GM23338 (cell line): ENCODE results near the gene FDXACB1. TPM values are rescaled to one million over a fixed set of nuclear protein-coding genes. Genes with fewer than 3 reads are reported as not detected.

ENCODE experiments used
- ATAC-seq: fragments of 200-7000 bp; cut with Tn5 transposase; 3 replicates; pipeline ENCODE4 v1.9.1; 2020
- DNase-seq: peaks from one replicate; pipeline ENCODE4 v3.0.0-alpha.2; 2015; ENCODE audit warnings: low spot score
- H2AFZ ChIP-seq: fragments of 200-600 bp; sonication (generic); 2 replicates; pipeline ENCODE4 v1.8.0; 2016; ENCODE audit warnings: antibody characterized with exemption, mild to moderate bottlenecking, moderate library complexity
- H3F3A ChIP-seq: fragments of 200-600 bp; sonication (generic); replicated peaks from 2 replicates; pipeline ENCODE4 v1.8.0; 2017; ENCODE audit warnings: antibody characterized with exemption, mixed run types, low read depth
- H3K27ac ChIP-seq: fragments of 200-600 bp; sonication (generic); 2 replicates; pipeline ENCODE4 v1.6.1; 2016; ENCODE audit warnings: low read depth
- H3K27me3 ChIP-seq: fragments of 200-600 bp; sonication (generic); 2 replicates; pipeline ENCODE4 v1.8.0; 2016; ENCODE audit warnings: mild to moderate bottlenecking, mixed run types, moderate library complexity; ENCODE audit not compliant: insufficient read depth
- H3K36me3 ChIP-seq: fragments of 200-600 bp; sonication (generic); 2 replicates; pipeline ENCODE4 v1.8.0; 2016; ENCODE audit warnings: mild to moderate bottlenecking; ENCODE audit not compliant: insufficient read depth
- H3K4me1 ChIP-seq: fragments of 200-600 bp; sonication (generic); 2 replicates; pipeline ENCODE4 v1.8.0; 2016; ENCODE audit warnings: mild to moderate bottlenecking, moderate library complexity; ENCODE audit not compliant: insufficient read depth
- H3K4me2 ChIP-seq: fragments of 200-600 bp; sonication (generic); 2 replicates; pipeline ENCODE4 v1.7.1; 2017; ENCODE audit warnings: mixed run types
- H3K4me3 ChIP-seq: fragments of 200-600 bp; sonication (generic); 2 replicates; pipeline ENCODE4 v1.6.1; 2016; ENCODE audit warnings: mixed run types
- H3K79me2 ChIP-seq: fragments of 200-600 bp; sonication (generic); replicated peaks from 2 replicates; pipeline ENCODE4 v1.8.0; 2017; ENCODE audit warnings: mild to moderate bottlenecking; ENCODE audit not compliant: insufficient read depth
- H3K9me2 ChIP-seq: fragments of 200-600 bp; sonication (generic); 2 replicates; pipeline ENCODE4 v1.8.0; 2017; ENCODE audit not compliant: insufficient read depth
- H4K20me1 ChIP-seq: fragments of 200-600 bp; sonication (generic); replicated peaks from 2 replicates; pipeline ENCODE4 v1.8.0; 2017; ENCODE audit warnings: mild to moderate bottlenecking; ENCODE audit not compliant: insufficient read depth
- H3K27ac Mint-ChIP-seq: 2 replicates; pipeline ENCODE4 v1.8.0; 2020; ENCODE audit warnings: inconsistent platforms, mild to moderate bottlenecking, moderate library complexity, mixed read lengths
- H3K27me3 Mint-ChIP-seq: 3 replicates; pipeline ENCODE4 v1.8.0; 2022; ENCODE audit warnings: low read depth, mild to moderate bottlenecking, moderate library complexity, mixed read lengths, inconsistent platforms; ENCODE audit not compliant: insufficient read depth, poor library complexity
- H3K36me3 Mint-ChIP-seq: 3 replicates; pipeline ENCODE4 v1.8.0; 2021; ENCODE audit warnings: low read depth, mild to moderate bottlenecking, inconsistent platforms, moderate library complexity, mixed read lengths
- H3K4me1 Mint-ChIP-seq: 3 replicates; pipeline ENCODE4 v1.8.0; 2020; ENCODE audit warnings: mild to moderate bottlenecking, inconsistent platforms, mixed read lengths
- H3K4me3 Mint-ChIP-seq: 3 replicates; pipeline ENCODE4 v1.8.0; 2021; ENCODE audit warnings: moderate library complexity, mild to moderate bottlenecking, inconsistent platforms, mixed read lengths
- H3K9me3 Mint-ChIP-seq: 3 replicates; pipeline ENCODE4 v1.8.0; 2020; ENCODE audit warnings: moderate library complexity, mild to moderate bottlenecking, inconsistent platforms, mixed read lengths
- CREB1 ChIP-seq: fragments of 250-450 bp; sonication (Bioruptor Pico); IDR thresholded peaks from 2 replicates; pipeline ENCODE4 v1.5.0; 2020; ENCODE audit warnings: low read depth, mild to moderate bottlenecking, moderate library complexity
- EZH2 ChIP-seq: fragments of 200-600 bp; sonication (generic); IDR thresholded peaks from one replicate; pipeline ENCODE4 v1.8.0; 2017; ENCODE audit warnings: antibody characterized with exemption, mild to moderate bottlenecking, low read depth; ENCODE audit not compliant: unreplicated experiment
- EZH2phosphoT487 ChIP-seq: fragments of 200-600 bp; sonication (generic); IDR thresholded peaks from one replicate; pipeline ENCODE4 v1.8.1; 2018; ENCODE audit warnings: antibody characterized with exemption; ENCODE audit not compliant: unreplicated experiment
- JUNB ChIP-seq: IDR thresholded peaks from one replicate; pipeline ENCODE4 v1.6.1; 2016; ENCODE audit warnings: antibody characterized with exemption; ENCODE audit not compliant: unreplicated experiment
- NANOG ChIP-seq: IDR thresholded peaks from 2 replicates; pipeline ENCODE4 v1.6.1; 2016; ENCODE audit warnings: antibody characterized with exemption, borderline replicate concordance
- POLR2AphosphoS5 ChIP-seq: IDR thresholded peaks from 2 replicates; pipeline ENCODE4 v1.6.1; 2016; ENCODE audit warnings: antibody characterized with exemption, low read depth
- STAT1 ChIP-seq: IDR thresholded peaks from one replicate; pipeline ENCODE4 v1.6.1; 2016; ENCODE audit warnings: antibody characterized with exemption; ENCODE audit not compliant: unreplicated experiment
- ZNF114 ChIP-seq: fragments of 250-450 bp; sonication (Bioruptor Pico); IDR thresholded peaks from 2 replicates; pipeline ENCODE4 v1.5.0; 2020; ENCODE audit warnings: mild to moderate bottlenecking, moderate library complexity
- ZNF331 ChIP-seq: fragments of 250-450 bp; sonication (Bioruptor Pico); IDR thresholded peaks from 2 replicates; pipeline ENCODE4 v1.5.0; 2020; ENCODE audit warnings: low read depth, mild to moderate bottlenecking, moderate library complexity
- ZNF462 ChIP-seq: fragments of 250-450 bp; sonication (Bioruptor Pico); IDR thresholded peaks from 2 replicates; pipeline ENCODE4 v1.5.0; 2020; ENCODE audit warnings: mild to moderate bottlenecking, moderate library complexity
- polyA plus RNA-seq: library from polyadenylated mRNA; unstranded; fragments of >200 nt; fragmentation: Nextera tagmentation; extraction: Ambion mirVana; gene quantifications from 2 replicates; pipeline ENCODE4 v1.2.1, GENCODE V29; 2016
- total RNA-seq: library from RNA; depleted of rRNA; stranded (reverse); fragments of >200 nt; shearing (Covaris generic); gene quantifications from 2 replicates; pipeline ENCODE4 v1.2.3, GENCODE V29; 2014
- TF ChIP-seq, protein P1 (sequence below), 2 experiments: fragments of 200-600 bp in 1 of 2; sonication (generic) in 1 of 2; conservative IDR thresholded peaks; 2 replicates each; pipeline versions ENCODE4 v1.5.1 to v1.6.1; 2016 to 2017; ENCODE audit warnings: antibody characterized with exemption in 2 of 2, low read depth in 2 of 2, mild to moderate bottlenecking in 2 of 2, moderate library complexity in 1 of 2
- TF ChIP-seq, protein P2 (sequence below): IDR thresholded peaks from one replicate; pipeline ENCODE4 v1.6.1; 2018; ENCODE audit warnings: antibody characterized with exemption; ENCODE audit not compliant: unreplicated experiment
- TF ChIP-seq, protein P3 (sequence below): IDR thresholded peaks from 2 replicates; pipeline ENCODE4 v1.6.1; 2016; ENCODE audit warnings: antibody characterized with exemption

The FDXACB1 gene
- total and polyA plus RNA-seq, 2 experiments from 2014 or later = 1.6 to 2.4 TPM

GRCh38 chr11:111916768-111917167 lies 37.8 kb upstream of the FDXACB1 start:
- Mint-ChIP-seq H3K36me3 (no peaks in the 10 kb centered on the region), H3K4me1 (peaks cover 31% of the 10 kb centered on the region), H3K4me3 (no peak overlapping the region), H3K27ac (no peak overlapping the region; the same call in 1 of the 2 replicates), H3K27me3 (peaks cover 11% of the 10 kb centered on the region), H3K9me3 (peaks cover 3% of the 10 kb centered on the region; the same call in 1 of the 3 replicates)
- peaks cover 3% of the 10 kb centered on the region; the same call in 1 of the 2 replicates for H3F3A ChIP-seq
- ATAC-seq (no peak), DNase-seq (no peak)
- peak overlapping the region; percentile 14; the same call in 1 of the 2 replicates for H2AFZ ChIP-seq
- no peak for TF ChIP-seq ZNF331 (CRISPR knock-in tag)
- TF ChIP-seq EZH2 = no peak
- no peak for TF ChIP-seq ZNF114 (CRISPR knock-in tag)
- TF ChIP-seq, protein P1, sequence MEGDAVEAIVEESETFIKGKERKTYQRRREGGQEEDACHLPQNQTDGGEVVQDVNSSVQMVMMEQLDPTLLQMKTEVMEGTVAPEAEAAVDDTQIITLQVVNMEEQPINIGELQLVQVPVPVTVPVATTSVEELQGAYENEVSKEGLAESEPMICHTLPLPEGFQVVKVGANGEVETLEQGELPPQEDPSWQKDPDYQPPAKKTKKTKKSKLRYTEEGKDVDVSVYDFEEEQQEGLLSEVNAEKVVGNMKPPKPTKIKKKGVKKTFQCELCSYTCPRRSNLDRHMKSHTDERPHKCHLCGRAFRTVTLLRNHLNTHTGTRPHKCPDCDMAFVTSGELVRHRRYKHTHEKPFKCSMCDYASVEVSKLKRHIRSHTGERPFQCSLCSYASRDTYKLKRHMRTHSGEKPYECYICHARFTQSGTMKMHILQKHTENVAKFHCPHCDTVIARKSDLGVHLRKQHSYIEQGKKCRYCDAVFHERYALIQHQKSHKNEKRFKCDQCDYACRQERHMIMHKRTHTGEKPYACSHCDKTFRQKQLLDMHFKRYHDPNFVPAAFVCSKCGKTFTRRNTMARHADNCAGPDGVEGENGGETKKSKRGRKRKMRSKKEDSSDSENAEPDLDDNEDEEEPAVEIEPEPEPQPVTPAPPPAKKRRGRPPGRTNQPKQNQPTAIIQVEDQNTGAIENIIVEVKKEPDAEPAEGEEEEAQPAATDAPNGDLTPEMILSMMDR (conservative IDR thresholded peaks at IDR 0.05; ENCODE audit: low read depth in 2 of 2) = no peak
- TF ChIP-seq, protein P2, sequence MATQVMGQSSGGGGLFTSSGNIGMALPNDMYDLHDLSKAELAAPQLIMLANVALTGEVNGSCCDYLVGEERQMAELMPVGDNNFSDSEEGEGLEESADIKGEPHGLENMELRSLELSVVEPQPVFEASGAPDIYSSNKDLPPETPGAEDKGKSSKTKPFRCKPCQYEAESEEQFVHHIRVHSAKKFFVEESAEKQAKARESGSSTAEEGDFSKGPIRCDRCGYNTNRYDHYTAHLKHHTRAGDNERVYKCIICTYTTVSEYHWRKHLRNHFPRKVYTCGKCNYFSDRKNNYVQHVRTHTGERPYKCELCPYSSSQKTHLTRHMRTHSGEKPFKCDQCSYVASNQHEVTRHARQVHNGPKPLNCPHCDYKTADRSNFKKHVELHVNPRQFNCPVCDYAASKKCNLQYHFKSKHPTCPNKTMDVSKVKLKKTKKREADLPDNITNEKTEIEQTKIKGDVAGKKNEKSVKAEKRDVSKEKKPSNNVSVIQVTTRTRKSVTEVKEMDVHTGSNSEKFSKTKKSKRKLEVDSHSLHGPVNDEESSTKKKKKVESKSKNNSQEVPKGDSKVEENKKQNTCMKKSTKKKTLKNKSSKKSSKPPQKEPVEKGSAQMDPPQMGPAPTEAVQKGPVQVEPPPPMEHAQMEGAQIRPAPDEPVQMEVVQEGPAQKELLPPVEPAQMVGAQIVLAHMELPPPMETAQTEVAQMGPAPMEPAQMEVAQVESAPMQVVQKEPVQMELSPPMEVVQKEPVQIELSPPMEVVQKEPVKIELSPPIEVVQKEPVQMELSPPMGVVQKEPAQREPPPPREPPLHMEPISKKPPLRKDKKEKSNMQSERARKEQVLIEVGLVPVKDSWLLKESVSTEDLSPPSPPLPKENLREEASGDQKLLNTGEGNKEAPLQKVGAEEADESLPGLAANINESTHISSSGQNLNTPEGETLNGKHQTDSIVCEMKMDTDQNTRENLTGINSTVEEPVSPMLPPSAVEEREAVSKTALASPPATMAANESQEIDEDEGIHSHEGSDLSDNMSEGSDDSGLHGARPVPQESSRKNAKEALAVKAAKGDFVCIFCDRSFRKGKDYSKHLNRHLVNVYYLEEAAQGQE = no peak
- TF ChIP-seq JUNB = no peak
- TF ChIP-seq POLR2AphosphoS5 = no peak
- no peak for TF ChIP-seq EZH2phosphoT487
- TF ChIP-seq STAT1 = no peak
- TF ChIP-seq NANOG = no peak
- TF ChIP-seq, protein P3, sequence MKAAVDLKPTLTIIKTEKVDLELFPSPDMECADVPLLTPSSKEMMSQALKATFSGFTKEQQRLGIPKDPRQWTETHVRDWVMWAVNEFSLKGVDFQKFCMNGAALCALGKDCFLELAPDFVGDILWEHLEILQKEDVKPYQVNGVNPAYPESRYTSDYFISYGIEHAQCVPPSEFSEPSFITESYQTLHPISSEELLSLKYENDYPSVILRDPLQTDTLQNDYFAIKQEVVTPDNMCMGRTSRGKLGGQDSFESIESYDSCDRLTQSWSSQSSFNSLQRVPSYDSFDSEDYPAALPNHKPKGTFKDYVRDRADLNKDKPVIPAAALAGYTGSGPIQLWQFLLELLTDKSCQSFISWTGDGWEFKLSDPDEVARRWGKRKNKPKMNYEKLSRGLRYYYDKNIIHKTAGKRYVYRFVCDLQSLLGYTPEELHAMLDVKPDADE = no peak
- no peak for TF ChIP-seq CREB1
- no peak for TF ChIP-seq ZNF462 (CRISPR knock-in tag)
- no peaks in the 10 kb centered on the region for H3K36me3 ChIP-seq
- H3K27ac ChIP-seq = no peak overlapping the region
- no peaks in the 10 kb centered on the region for H3K27me3 ChIP-seq
- peaks cover 24% of the 10 kb centered on the region for H3K4me1 ChIP-seq
- no peaks in the 10 kb centered on the region for H3K79me2 ChIP-seq
- H3K4me2 ChIP-seq = no peak overlapping the region
- no peak overlapping the region for H3K4me3 ChIP-seq
- no peaks in the 10 kb centered on the region for H3K9me2 ChIP-seq
- H4K20me1 ChIP-seq = no peaks in the 10 kb centered on the region
